Common myeloid progenitor, CD34-positive (primary cell): Measurements from ENCODE around the gene SDK2.

Experiments
- CTCF ChIA-PET: fragments of 350-600 bp; sonication (Branson Sonifier 250); formaldehyde crosslinking; loops from one replicate; lab custom pipeline; 2021; ENCODE audit warnings: antibody characterized with exemption; lab: Charles Lee
- POLR2A ChIA-PET: fragments of 350-600 bp; sonication (Branson Sonifier 250); formaldehyde crosslinking; loops from one replicate; lab custom pipeline; 2021; ENCODE audit warnings: antibody characterized with exemption; lab: Charles Lee
- DNase-seq, 3 donors: peaks; one replicate each; pipeline versions ENCODE4 v3.0.0 to v3.0.0-alpha.2; 2013
- H3K27ac ChIP-seq, 2 experiments: 1 replicate in 1 of 2; 2 replicates in 1 of 2; pipeline ENCODE4 v1.7.0; 2013; ENCODE audit warnings: inconsistent platforms in 2 of 2, low read length in 2 of 2, mild to moderate bottlenecking in 2 of 2, low read depth in 1 of 2, moderate library complexity in 1 of 2; ENCODE audit not compliant: severe bottlenecking in 2 of 2, insufficient read depth in 1 of 2, poor library complexity in 1 of 2
- H3K27me3 ChIP-seq, 5 experiments: replicated peaks in 2 of 5; 1 replicate in 3 of 5; 2 replicates in 2 of 5; pipeline versions ENCODE4 v1.6.1 to v1.7.0; 2013; ENCODE audit warnings: low read length in 4 of 5, mild to moderate bottlenecking in 2 of 5, moderate library complexity in 2 of 5, inconsistent platforms in 1 of 5; ENCODE audit not compliant: insufficient read depth in 5 of 5, control insufficient read depth in 4 of 5
- H3K36me3 ChIP-seq, 4 experiments: 1 replicate in 2 of 4; 2 replicates in 2 of 4; pipeline versions ENCODE4 v1.6.1 to v1.7.0; 2013; ENCODE audit warnings: low read length in 3 of 4, control low read depth in 1 of 4, mild to moderate bottlenecking in 1 of 4; ENCODE audit not compliant: control insufficient read depth in 4 of 4, insufficient read depth in 4 of 4
- H3K4me1 ChIP-seq, 4 experiments: 1 replicate in 3 of 4; 2 replicates in 1 of 4; pipeline versions ENCODE4 v1.6.1 to v1.7.1; 2013; ENCODE audit warnings: low read length in 3 of 4, mild to moderate bottlenecking in 3 of 4, control low read depth in 1 of 4, inconsistent platforms in 1 of 4, moderate library complexity in 1 of 4; ENCODE audit not compliant: control insufficient read depth in 4 of 4, insufficient read depth in 4 of 4; ENCODE audit errors: control extremely low read depth in 1 of 4
- H3K4me3 ChIP-seq, 7 experiments: 1 replicate in 4 of 7; 2 replicates in 3 of 7; pipeline versions ENCODE4 v1.5.1 to v1.7.0; 2013; ENCODE audit warnings: mild to moderate bottlenecking in 7 of 7, low read length in 6 of 7, moderate library complexity in 6 of 7, inconsistent platforms in 2 of 7, low read depth in 2 of 7, control low read depth in 1 of 7; ENCODE audit not compliant: insufficient read depth in 4 of 7, control insufficient read depth in 1 of 7; ENCODE audit errors: extremely low read depth in 1 of 7
- H3K9me3 ChIP-seq, 5 experiments: 1 replicate in 4 of 5; 2 replicates in 1 of 5; pipeline versions ENCODE4 v1.6.1 to v1.7.1; 2013; ENCODE audit warnings: low read length in 4 of 5, mild to moderate bottlenecking in 2 of 5, inconsistent platforms in 1 of 5, low read depth in 1 of 5, moderate library complexity in 1 of 5; ENCODE audit not compliant: control insufficient read depth in 4 of 5, insufficient read depth in 2 of 5; ENCODE audit errors: control extremely low read depth in 1 of 5
- WGBS: methylation state at CpG from one replicate; pipeline ENCODE4 v1.1.5; 2013; ENCODE audit not compliant: insufficient coverage; 5-methylcytosine and 5-hydroxymethylcytosine counted together

The SDK2 gene

DNA sequence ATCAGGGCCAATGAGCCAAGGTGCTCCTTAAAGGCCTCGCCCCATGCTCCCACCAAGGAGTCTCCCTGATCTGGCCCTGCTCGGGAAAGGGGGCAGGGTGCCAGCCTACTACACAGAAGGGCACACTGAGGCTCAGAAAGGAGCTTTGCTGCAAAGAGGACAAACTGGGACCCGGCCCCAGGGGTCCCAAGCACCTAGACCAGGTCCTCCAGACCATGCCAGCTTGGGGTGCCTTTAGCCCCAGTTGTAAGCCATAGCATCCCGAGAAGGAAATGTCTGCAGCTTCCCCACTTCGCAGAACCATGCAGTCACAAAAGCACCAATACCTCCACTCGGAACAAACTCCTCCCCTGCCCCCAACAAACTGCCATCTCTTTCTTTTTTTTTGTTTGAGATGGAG, 257.7 kb downstream of the SDK2 start:
- DNase-seq: no peak
- CTCF ChIA-PET: interaction anchor here (0.6 to 1.6 kb wide), 2 partner anchors 9 to 805 kb away, joined by 3 read pairs; no protein-coding TSS in a partner anchor
- POLR2A ChIA-PET: no interaction called here

DNA sequence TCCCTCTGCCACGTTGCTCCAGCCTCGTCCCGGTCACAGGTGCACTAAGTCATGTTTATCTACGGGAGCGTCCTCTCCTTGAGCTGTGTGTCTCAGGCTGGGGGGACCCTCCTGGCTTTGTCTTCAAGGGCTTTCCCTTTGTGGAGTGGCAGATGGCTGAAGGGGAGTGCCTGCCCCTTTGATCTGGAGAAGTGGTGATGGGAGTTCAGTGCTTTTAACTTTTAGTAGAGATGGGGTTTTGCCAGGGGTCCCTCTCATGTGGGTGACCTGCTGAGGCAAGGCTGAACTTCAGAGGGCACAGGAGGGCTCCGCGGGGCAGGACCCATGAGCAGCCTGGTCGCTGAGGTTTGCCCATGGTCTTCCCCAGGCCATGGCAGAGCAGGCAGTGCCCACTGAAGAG, 259.3 kb downstream of the SDK2 start:
- Histone ChIP-seq H3K4me1 (no peaks in the 10 kb centered on the region), H3K9me3 (no peaks in the 10 kb centered on the region), H3K27me3 (peaks cover 0 to 1% (median 0%) of the 10 kb centered on the region in 5 experiments), H3K27ac (no peak overlapping the region), H3K36me3 (peaks cover 0 to 29% (median 0%) of the 10 kb centered on the region in 4 experiments), H3K4me3 (no peak overlapping the region)
- no peak for DNase-seq
- CTCF ChIA-PET: interaction anchor here (1.1 to 1.6 kb wide), 2 partner anchors 11 to 15 kb away, joined by 4 to 5 read pairs; no protein-coding TSS in a partner anchor
- 97% methylated on average over 7 of the region's 8 CpGs for WGBS
- POLR2A ChIA-PET: no interaction called here

More for the DNA sequence above, 257.7 kb downstream of the SDK2 start:
- no peaks in the 10 kb centered on the region for H3K9me3 ChIP-seq
- 91% methylated on average over 4 of the region's 6 CpGs for WGBS
- no peak overlapping the region for H3K27ac ChIP-seq
- no peak overlapping the region for H3K4me3 ChIP-seq
- H3K27me3 ChIP-seq: peaks cover 0 to 1% (median 0%) of the 10 kb centered on the region in 5 experiments
- H3K36me3 ChIP-seq: peaks cover 0 to 40% (median 0%) of the 10 kb centered on the region in 4 experiments
- no peaks in the 10 kb centered on the region for H3K4me1 ChIP-seq

DNA sequence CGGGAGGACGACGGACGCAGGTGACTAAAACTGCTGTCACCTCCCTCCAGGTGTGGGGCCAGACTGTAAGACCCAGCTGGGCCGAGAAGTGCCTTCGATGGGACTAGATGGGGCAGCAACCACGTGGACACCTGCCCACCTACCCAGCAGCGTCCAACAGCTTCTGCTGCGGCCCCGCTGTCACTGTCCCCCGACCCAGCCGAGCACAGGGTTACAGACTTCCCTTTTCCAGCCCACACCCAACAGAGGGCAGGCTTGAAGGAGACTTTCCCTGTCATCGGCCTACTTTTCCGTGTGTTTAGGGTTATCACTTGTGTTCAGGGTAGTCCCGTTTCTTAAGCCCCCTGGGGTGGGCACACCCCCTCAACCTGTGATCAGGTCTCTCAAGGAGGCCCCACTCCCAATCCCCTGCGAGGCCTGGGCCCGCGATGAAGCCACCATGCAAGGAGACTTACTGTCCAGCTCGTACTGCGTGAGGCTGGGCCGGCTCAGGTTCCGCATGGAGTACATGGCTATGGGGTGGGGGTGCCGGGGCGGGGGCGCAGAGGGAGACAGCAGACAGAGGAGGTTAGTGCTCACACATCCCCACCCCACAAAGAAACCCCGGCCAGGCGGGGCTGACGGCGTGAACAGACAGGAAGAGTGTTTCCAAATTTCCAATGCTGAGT, 263.7 kb downstream of the SDK2 start:
- Histone ChIP-seq H3K4me3 (no peak overlapping the region), H3K27ac (no peak overlapping the region), H3K36me3 (peaks cover 0 to 26% (median 0%) of the 10 kb centered on the region in 4 experiments), H3K4me1 (no peaks in the 10 kb centered on the region), H3K9me3 (no peaks in the 10 kb centered on the region), H3K27me3 (peaks cover 0 to 1% (median 0%) of the 10 kb centered on the region in 5 experiments)
- WGBS: 100% methylated on average over 8 of the region's 29 CpGs
- DNase-seq: no peak
- CTCF ChIA-PET: interaction anchor here (3.0 kb wide), 1 partner anchor 11 kb away, joined by 11 read pairs; no protein-coding TSS in a partner anchor
- POLR2A ChIA-PET: no interaction called here

DNA sequence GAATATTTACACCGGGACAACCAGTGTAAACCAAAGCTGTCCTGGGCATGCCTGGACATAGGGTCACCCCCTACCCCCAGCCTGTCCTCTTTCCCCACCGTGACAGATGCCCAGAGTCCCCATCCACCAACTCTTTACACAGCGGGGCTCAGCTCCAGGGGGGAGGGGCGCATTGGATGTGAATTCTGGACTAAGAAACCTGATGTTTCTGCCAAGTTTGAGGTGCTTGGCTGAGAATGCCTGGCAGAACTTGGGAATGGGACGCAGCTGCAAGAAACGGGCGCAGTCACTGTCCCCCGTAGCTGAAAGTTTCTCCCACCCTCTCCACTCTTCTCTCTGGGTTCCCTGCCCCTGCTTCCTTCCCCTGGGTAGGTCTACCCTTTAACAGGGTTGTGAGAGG, 264.4 kb downstream of the SDK2 start:
- CTCF ChIA-PET: interaction anchor here (3.0 kb wide), 1 partner anchor 10 kb away, joined by 11 read pairs; no protein-coding TSS in a partner anchor

DNA sequence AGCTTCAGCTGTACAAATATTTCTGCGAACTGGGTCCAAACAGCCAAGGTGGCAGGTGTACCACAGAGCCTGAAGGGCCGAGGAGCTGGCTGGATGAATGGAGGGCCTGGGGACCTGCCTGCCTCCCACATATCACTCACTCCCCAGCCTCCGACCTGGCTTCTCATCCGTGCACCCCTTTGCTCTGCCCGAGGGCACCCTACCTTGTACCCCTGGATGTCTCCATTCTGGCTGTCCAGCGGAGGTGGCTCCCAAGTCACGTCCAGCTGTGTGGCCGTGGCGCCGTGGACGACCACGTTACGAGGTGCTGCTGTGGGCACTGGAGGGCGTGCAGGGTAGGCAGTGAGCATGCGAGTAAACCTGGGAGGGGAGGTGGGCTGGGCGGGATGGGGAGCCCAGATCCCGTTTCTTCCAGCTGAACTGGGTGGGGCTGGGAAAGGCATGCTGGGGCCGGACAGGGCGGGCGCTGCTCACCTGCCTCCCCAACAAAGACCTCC, 265.2 kb downstream of the SDK2 start:
- peaks cover 0 to 12% (median 0%) of the 10 kb centered on the region in 4 experiments for H3K36me3 ChIP-seq
- H3K9me3 ChIP-seq: no peaks in the 10 kb centered on the region
- no peaks in the 10 kb centered on the region for H3K27me3 ChIP-seq
- no peak for DNase-seq
- H3K27ac ChIP-seq: no peak overlapping the region
- H3K4me1 ChIP-seq: no peaks in the 10 kb centered on the region
- CTCF ChIA-PET: interaction anchor here (3.0 kb wide), 1 partner anchor 9 kb away, joined by 11 read pairs; no protein-coding TSS in a partner anchor
- 100% methylated on average over 12 of the region's 20 CpGs for WGBS
- no peak overlapping the region for H3K4me3 ChIP-seq
- POLR2A ChIA-PET: no interaction called here

More for the DNA sequence above, 264.4 kb downstream of the SDK2 start:
- DNase-seq: no peak
- H3K4me3 ChIP-seq: no peak overlapping the region
- no peak overlapping the region for H3K27ac ChIP-seq
- no peaks in the 10 kb centered on the region for H3K9me3 ChIP-seq
- no peaks in the 10 kb centered on the region for H3K4me1 ChIP-seq
- WGBS: 100% methylated on average over 3 of the region's 8 CpGs
- H3K27me3 ChIP-seq: peaks cover 0 to 1% (median 0%) of the 10 kb centered on the region in 5 experiments
- POLR2A ChIA-PET: no interaction called here
- peaks cover 0 to 18% (median 0%) of the 10 kb centered on the region in 4 experiments for H3K36me3 ChIP-seq

DNA sequence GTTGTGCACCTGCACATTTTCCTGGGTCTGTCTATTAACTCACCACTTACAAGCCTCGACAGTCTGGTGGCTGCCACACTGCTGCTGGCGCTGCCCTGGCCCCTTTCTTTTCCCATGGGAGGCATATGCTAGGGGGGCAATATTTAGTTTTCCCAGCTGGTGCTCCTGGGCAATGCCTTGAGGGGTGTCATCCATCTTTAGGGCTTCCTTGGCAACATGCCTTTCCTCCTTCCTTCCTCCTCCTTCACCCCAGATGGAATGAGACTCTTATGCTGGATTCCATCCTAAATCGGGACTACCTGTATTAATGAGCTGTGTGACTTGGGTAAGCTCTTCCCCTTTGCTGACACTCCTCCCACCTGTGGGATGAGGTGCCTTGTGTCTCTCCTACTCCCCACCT, 267.6 kb downstream of the SDK2 start:
- CTCF ChIA-PET: interaction anchor here (1.1 kb wide), 1 partner anchor 119 kb away, joined by 3 read pairs; no protein-coding TSS in a partner anchor
- Histone ChIP-seq H3K27me3 (peaks cover 0 to 2% (median 0%) of the 10 kb centered on the region in 5 experiments), H3K4me1 (peaks cover 0 to 6% (median 2%) of the 10 kb centered on the region in 4 experiments), H3K27ac (no peak overlapping the region), H3K36me3 (peaks cover 0 to 9% (median 0%) of the 10 kb centered on the region in 4 experiments), H3K4me3 (no peak overlapping the region), H3K9me3 (no peaks in the 10 kb centered on the region)
- 100% methylated on average over 2 of the region's 3 CpGs for WGBS
- POLR2A ChIA-PET: interaction anchor here (0.9 kb wide), 1 partner anchor 27 kb away, joined by 3 read pairs; no protein-coding TSS in a partner anchor
- no peak for DNase-seq
